Hepatocyte (in vitro differentiated cells): ENCODE measurements around the gene TOP3B. TPM values are rescaled to one million over a fixed set of nuclear protein-coding genes. Genes with fewer than 3 reads are reported as not detected.

Experiments
- DNase-seq: peaks from one replicate; pipeline ENCODE4 v3.0.0-alpha.2; 2016; ENCODE audit warnings: low spot score
- H2AFZ ChIP-seq: fragments of 200-600 bp; sonication (generic); 2 replicates; pipeline ENCODE4 v1.6.0; 2016; ENCODE audit warnings: antibody characterized with exemption, mild to moderate bottlenecking
- H3K27ac ChIP-seq: fragments of 200-600 bp; sonication (generic); 2 replicates; pipeline ENCODE4 v1.5.1; 2016; ENCODE audit warnings: mild to moderate bottlenecking
- H3K27me3 ChIP-seq: fragments of 200-600 bp; sonication (generic); 2 replicates; pipeline ENCODE4 v1.6.1; 2016
- H3K36me3 ChIP-seq: fragments of 200-600 bp; sonication (generic); replicated peaks from 2 replicates; pipeline ENCODE4 v1.5.1; 2016; ENCODE audit warnings: low read depth; ENCODE audit not compliant: insufficient read depth
- H3K4me1 ChIP-seq: fragments of 200-600 bp; sonication (generic); 2 replicates; pipeline ENCODE4 v1.5.1; 2016; ENCODE audit warnings: mild to moderate bottlenecking, moderate library complexity; ENCODE audit not compliant: insufficient read depth
- H3K4me2 ChIP-seq: fragments of 200-600 bp; sonication (generic); 2 replicates; pipeline ENCODE4 v1.6.0; 2016
- H3K4me3 ChIP-seq: fragments of 200-600 bp; sonication (generic); 2 replicates; pipeline ENCODE4 v1.5.1; 2016; ENCODE audit warnings: mild to moderate bottlenecking
- H3K79me2 ChIP-seq: fragments of 200-600 bp; sonication (generic); 2 replicates; pipeline ENCODE4 v1.6.0; 2017; ENCODE audit warnings: mild to moderate bottlenecking
- H3K9me2 ChIP-seq: fragments of 200-600 bp; sonication (generic); replicated peaks from 2 replicates; pipeline ENCODE4 v1.6.0; 2017; ENCODE audit warnings: mild to moderate bottlenecking; ENCODE audit not compliant: insufficient read depth
- H3K9me3 ChIP-seq: fragments of 200-600 bp; sonication (generic); 2 replicates; pipeline ENCODE4 v1.5.1; 2016; ENCODE audit warnings: low read depth, mild to moderate bottlenecking
- H4K20me1 ChIP-seq: fragments of 200-600 bp; sonication (generic); 2 replicates; pipeline ENCODE4 v1.6.0; 2016; ENCODE audit warnings: mild to moderate bottlenecking; ENCODE audit not compliant: insufficient read depth, poor library complexity, severe bottlenecking
- EZH2 ChIP-seq: fragments of 200-600 bp; sonication (generic); IDR thresholded peaks from 2 replicates; pipeline ENCODE4 v1.6.1; 2016; ENCODE audit warnings: antibody characterized with exemption, mild to moderate bottlenecking, borderline replicate concordance
- EZH2phosphoT487 ChIP-seq: fragments of 200-600 bp; sonication (generic); IDR thresholded peaks from one replicate; pipeline ENCODE4 v1.6.1; 2018; ENCODE audit warnings: antibody characterized with exemption, mild to moderate bottlenecking, low read depth, moderate library complexity; ENCODE audit not compliant: unreplicated experiment, severe bottlenecking
- WGBS: methylation state at CpG from one replicate; pipeline ENCODE4 v1.1.6; 2016; ENCODE audit warnings: low lambda C conversion rate; ENCODE audit errors: missing lambda C conversion rate; 5-methylcytosine and 5-hydroxymethylcytosine counted together
- polyA plus RNA-seq: library from polyadenylated mRNA; unstranded; fragments of >200 nt; fragmentation: Nextera tagmentation; extraction: Ambion mirVana; gene quantifications from 2 replicates; pipeline ENCODE4 v1.2.1, GENCODE V29; 2016
- total RNA-seq: library from RNA; depleted of rRNA; stranded (reverse); fragments of >200 nt; gene quantifications from 2 replicates; pipeline ENCODE4 v1.2.3, GENCODE V29; 2014
- TF ChIP-seq, protein P1 (sequence below): fragments of 200-600 bp; sonication (generic); IDR thresholded peaks from 2 replicates; pipeline ENCODE4 v1.5.1; 2016; ENCODE audit warnings: antibody characterized with exemption, mild to moderate bottlenecking; ENCODE audit not compliant: poor library complexity

Gene TOP3B
- total and polyA plus RNA-seq, 2 experiments from 2014 or later: 26.6 to 30.8 TPM

DNA sequence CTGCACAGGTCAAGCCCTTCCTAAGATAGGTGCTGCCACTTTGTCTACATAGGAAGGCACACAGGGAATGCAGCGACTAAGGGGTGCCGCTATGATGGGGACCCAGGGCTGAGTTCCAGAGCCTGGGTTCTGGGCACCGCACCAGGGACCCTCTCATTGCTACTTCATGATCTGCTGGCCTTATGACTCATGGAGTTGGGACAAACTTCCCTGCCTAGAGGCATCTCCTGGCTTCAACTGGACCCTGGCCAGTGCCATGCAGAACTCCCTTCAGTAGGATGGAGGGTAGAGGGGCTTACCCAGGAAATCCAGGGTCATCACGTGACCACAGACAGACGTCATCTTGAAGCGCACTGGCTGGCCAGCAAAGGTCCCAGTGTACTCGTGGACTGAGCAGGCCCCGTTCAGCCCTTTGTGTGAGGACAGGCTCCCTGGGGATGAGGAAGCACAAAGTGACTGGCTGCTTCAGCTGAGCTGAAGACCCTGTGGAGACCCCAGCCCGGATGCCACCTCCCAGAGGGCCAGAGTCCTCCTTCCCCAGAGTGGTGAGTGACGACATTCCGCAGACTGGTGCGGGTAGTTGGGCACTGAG lies 8.4 kb downstream of the TOP3B start:
- Histone ChIP-seq H3K36me3 (no peaks in the 10 kb centered on the region), H3K4me2 (no peak overlapping the region), H3K27ac (no peak overlapping the region), H3K27me3 (no peaks in the 10 kb centered on the region), H3K4me3 (no peak overlapping the region), H3K9me3 (no peaks in the 10 kb centered on the region), H2AFZ (no peak overlapping the region), H3K9me2 (no peaks in the 10 kb centered on the region), H4K20me1 (no peaks in the 10 kb centered on the region), H3K4me1 (no peaks in the 10 kb centered on the region), H3K79me2 (peaks cover 11% of the 10 kb centered on the region)
- no peak for DNase-seq
- 96% methylated on average over 12 of the region's 12 CpGs for WGBS
- TF ChIP-seq EZH2 (no peak), EZH2phosphoT487 (no peak)
- TF ChIP-seq, protein P1, sequence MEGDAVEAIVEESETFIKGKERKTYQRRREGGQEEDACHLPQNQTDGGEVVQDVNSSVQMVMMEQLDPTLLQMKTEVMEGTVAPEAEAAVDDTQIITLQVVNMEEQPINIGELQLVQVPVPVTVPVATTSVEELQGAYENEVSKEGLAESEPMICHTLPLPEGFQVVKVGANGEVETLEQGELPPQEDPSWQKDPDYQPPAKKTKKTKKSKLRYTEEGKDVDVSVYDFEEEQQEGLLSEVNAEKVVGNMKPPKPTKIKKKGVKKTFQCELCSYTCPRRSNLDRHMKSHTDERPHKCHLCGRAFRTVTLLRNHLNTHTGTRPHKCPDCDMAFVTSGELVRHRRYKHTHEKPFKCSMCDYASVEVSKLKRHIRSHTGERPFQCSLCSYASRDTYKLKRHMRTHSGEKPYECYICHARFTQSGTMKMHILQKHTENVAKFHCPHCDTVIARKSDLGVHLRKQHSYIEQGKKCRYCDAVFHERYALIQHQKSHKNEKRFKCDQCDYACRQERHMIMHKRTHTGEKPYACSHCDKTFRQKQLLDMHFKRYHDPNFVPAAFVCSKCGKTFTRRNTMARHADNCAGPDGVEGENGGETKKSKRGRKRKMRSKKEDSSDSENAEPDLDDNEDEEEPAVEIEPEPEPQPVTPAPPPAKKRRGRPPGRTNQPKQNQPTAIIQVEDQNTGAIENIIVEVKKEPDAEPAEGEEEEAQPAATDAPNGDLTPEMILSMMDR: no peak

DNA sequence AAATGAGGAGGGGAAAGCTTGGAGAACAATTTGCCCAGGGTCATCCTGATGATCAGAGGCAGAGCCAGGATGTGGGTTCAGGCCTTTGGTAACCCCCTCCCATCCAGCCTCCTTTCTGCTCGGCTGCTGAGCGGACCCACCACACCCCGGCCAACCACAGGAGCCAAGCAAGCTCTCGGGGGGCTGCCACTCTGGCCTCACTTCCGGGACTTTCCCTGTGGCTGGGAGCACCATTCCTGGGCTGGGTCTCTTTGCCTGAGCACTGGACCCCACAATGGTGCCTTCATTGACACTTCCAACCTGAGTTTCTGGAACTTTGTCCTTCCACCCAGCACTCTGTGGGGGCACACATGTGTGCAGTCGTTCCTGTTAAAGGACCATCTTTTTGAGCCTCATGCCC lies 9.8 kb downstream of the TOP3B start:
- Histone ChIP-seq H2AFZ (no peak overlapping the region), H3K4me2 (no peak overlapping the region), H3K27me3 (no peaks in the 10 kb centered on the region), H3K9me2 (no peaks in the 10 kb centered on the region), H3K9me3 (no peaks in the 10 kb centered on the region), H3K27ac (no peak overlapping the region), H3K4me1 (no peaks in the 10 kb centered on the region), H3K36me3 (no peaks in the 10 kb centered on the region), H3K4me3 (no peak overlapping the region), H3K79me2 (peaks cover 11% of the 10 kb centered on the region), H4K20me1 (no peaks in the 10 kb centered on the region)
- WGBS: 93% methylated on average over 6 of the region's 6 CpGs
- no peak for TF ChIP-seq EZH2phosphoT487
- TF ChIP-seq EZH2: no peak
- TF ChIP-seq, protein P1: no peak
- no peak for DNase-seq

DNA sequence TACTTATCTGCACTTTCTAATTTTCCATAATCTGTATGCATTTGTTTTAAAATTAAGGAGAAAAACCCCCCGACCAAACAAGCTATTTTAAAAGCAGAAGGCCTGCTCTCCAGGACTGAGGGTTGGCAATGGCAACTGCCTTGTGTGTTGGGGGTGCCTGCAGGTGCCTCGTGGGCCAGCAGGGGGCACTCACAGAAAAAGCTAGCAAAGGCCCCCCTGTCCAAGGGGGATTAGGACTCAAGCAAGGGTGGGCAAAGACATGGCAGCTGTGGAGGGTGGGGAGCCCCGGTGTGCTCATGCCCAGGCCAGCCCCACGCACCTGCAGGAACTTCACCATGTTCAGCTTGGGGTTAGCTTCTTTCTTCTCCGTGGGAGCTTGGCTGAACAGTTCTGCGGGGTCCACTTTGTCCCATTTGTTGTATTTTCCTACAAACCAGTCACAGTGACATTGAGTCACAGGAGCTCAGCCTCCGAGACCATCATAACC lies 10.3 kb downstream of the TOP3B start:
- DNase-seq: peak; percentile 43
- 80% methylated on average over 7 of the region's 7 CpGs for WGBS

More for the DNA sequence above, 10.3 kb downstream of the TOP3B start:
- no peaks in the 10 kb centered on the region for H3K36me3 ChIP-seq
- H2AFZ ChIP-seq: no peak overlapping the region
- no peaks in the 10 kb centered on the region for H3K9me3 ChIP-seq
- peaks cover 11% of the 10 kb centered on the region for H3K79me2 ChIP-seq
- TF ChIP-seq, protein P1: peak; percentile 71
- TF ChIP-seq EZH2phosphoT487: no peak
- no peak overlapping the region for H3K4me2 ChIP-seq
- no peaks in the 10 kb centered on the region for H3K27me3 ChIP-seq
- H3K27ac ChIP-seq: no peak overlapping the region
- H3K4me1 ChIP-seq: no peaks in the 10 kb centered on the region
- H4K20me1 ChIP-seq: no peaks in the 10 kb centered on the region
- no peaks in the 10 kb centered on the region for H3K9me2 ChIP-seq
- H3K4me3 ChIP-seq: no peak overlapping the region
